ENCODE data around the gene TAS1R2. TPM values are rescaled to one million over a fixed set of nuclear protein-coding genes. Genes with fewer than 3 reads are reported as not detected.

The TAS1R2 gene
- total RNA-seq, 1 donor from 2014 or later: not detected

- no peak overlapping the region for H3K4me3 Mint-ChIP-seq
- Histone ChIP-seq H3K27me3 (no peaks in the 10 kb centered on the region), H3K4me3 (no peak overlapping the region), H2AFZ (replicated peaks) (no peak overlapping the region), H3K27ac (no peak overlapping the region), H3K9me3 (ENCODE audit: low read depth) (no peaks in the 10 kb centered on the region), H4K20me1 (ENCODE audit: low read depth) (peaks cover 3% of the 10 kb centered on the region), H3K9ac (no peak overlapping the region), H3K4me2 (no peak overlapping the region), H3F3A (ENCODE audit: low read depth) (no peaks in the 10 kb centered on the region), H3K79me2 (ENCODE audit: low read depth) (no peaks in the 10 kb centered on the region), H3K4me1 (peaks cover 3% of the 10 kb centered on the region), H3K36me3 (no peaks in the 10 kb centered on the region)
- TF ChIP-seq EZH2 (IDR thresholded peaks at IDR 0.05): no peak
- TF ChIP-seq CTCF (IDR thresholded peaks at IDR 0.05): no peak
- TF ChIP-seq EZH2phosphoT487 (IDR thresholded peaks at IDR 0.05): no peak
- no peaks in the 10 kb centered on the region for H3K9me3 Mint-ChIP-seq
- H3K4me1 Mint-ChIP-seq: no peaks in the 10 kb centered on the region
- peaks cover 4% of the 10 kb centered on the region for H3K27me3 Mint-ChIP-seq (ENCODE audit: insufficient read depth, low read depth)
- no peaks in the 10 kb centered on the region for H3K36me3 Mint-ChIP-seq
- no peak for DNase-seq (ENCODE audit: low spot score)
- peak overlapping the region; percentile 57 for H3K27ac Mint-ChIP-seq
Observed at GRCh38 chr1:18879791-18880309, 20.4 kb upstream of the TAS1R2 start.

- H3K4me1 Mint-ChIP-seq: no peaks in the 10 kb centered on the region
- Histone ChIP-seq H3K4me2 (no peak overlapping the region), H3K9ac (no peak overlapping the region), H3K4me3 (no peak overlapping the region), H3K27ac (no peak overlapping the region), H3K4me1 (peaks cover 3% of the 10 kb centered on the region), H2AFZ (replicated peaks) (no peak overlapping the region), H4K20me1 (ENCODE audit: low read depth) (peaks cover 3% of the 10 kb centered on the region), H3K9me3 (ENCODE audit: low read depth) (no peaks in the 10 kb centered on the region), H3F3A (ENCODE audit: low read depth) (no peaks in the 10 kb centered on the region), H3K79me2 (ENCODE audit: low read depth) (no peaks in the 10 kb centered on the region), H3K27me3 (no peaks in the 10 kb centered on the region), H3K36me3 (no peaks in the 10 kb centered on the region)
- no peak overlapping the region for H3K4me3 Mint-ChIP-seq
- no peak overlapping the region for H3K27ac Mint-ChIP-seq
- no peaks in the 10 kb centered on the region for H3K36me3 Mint-ChIP-seq
- DNase-seq (ENCODE audit: low spot score): no peak
- H3K27me3 Mint-ChIP-seq (ENCODE audit: insufficient read depth, low read depth): peaks cover 2% of the 10 kb centered on the region
- no peak for TF ChIP-seq EZH2phosphoT487 (IDR thresholded peaks at IDR 0.05)
- no peak for TF ChIP-seq EZH2 (IDR thresholded peaks at IDR 0.05)
- no peak for TF ChIP-seq CTCF (IDR thresholded peaks at IDR 0.05)
- H3K9me3 Mint-ChIP-seq: no peaks in the 10 kb centered on the region
Observed at GRCh38 chr1:18879215-18879790, 19.8 kb upstream of the TAS1R2 start.

- Mint-ChIP-seq H3K27me3 (ENCODE audit: insufficient read depth, low read depth) (peaks cover 2% of the 10 kb centered on the region), H3K36me3 (no peaks in the 10 kb centered on the region), H3K4me3 (no peak overlapping the region), H3K27ac (no peak overlapping the region), H3K4me1 (no peaks in the 10 kb centered on the region), H3K9me3 (no peaks in the 10 kb centered on the region)
- no peak overlapping the region for H3K9ac ChIP-seq
- no peaks in the 10 kb centered on the region for H3K36me3 ChIP-seq
- H3K4me2 ChIP-seq: no peak overlapping the region
- H3K27me3 ChIP-seq: no peaks in the 10 kb centered on the region
- TF ChIP-seq CTCF (IDR thresholded peaks at IDR 0.05) (no peak), EZH2phosphoT487 (IDR thresholded peaks at IDR 0.05) (no peak), EZH2 (IDR thresholded peaks at IDR 0.05) (no peak)
- H3F3A ChIP-seq (ENCODE audit: low read depth): no peaks in the 10 kb centered on the region
- H3K9me3 ChIP-seq (ENCODE audit: low read depth): no peaks in the 10 kb centered on the region
- H3K4me1 ChIP-seq: peaks cover 3% of the 10 kb centered on the region
- H3K27ac ChIP-seq: no peak overlapping the region
- peaks cover 3% of the 10 kb centered on the region for H4K20me1 ChIP-seq (ENCODE audit: low read depth)
- H3K4me3 ChIP-seq: no peak overlapping the region
- DNase-seq (ENCODE audit: low spot score): no peak
- H2AFZ ChIP-seq (replicated peaks): no peak overlapping the region
- H3K79me2 ChIP-seq (ENCODE audit: low read depth): no peaks in the 10 kb centered on the region
Observed at GRCh38 chr1:18878538-18879214, 19.2 kb upstream of the TAS1R2 start.

All from neural progenitor cell (in vitro differentiated cells).